ENCODE results near the gene PTCRA. TPM values are rescaled to one million over a fixed set of nuclear protein-coding genes. Genes with fewer than 3 reads are reported as not detected.

The PTCRA gene
- total RNA-seq, 1 donor from 2014 or later, result not detected

- no peak overlapping the region for H3K4me3 Mint-ChIP-seq
- ATAC-seq (ENCODE audit: low read depth) (no peak), DNase-seq (no peak)
- H3K36me3 Mint-ChIP-seq (ENCODE audit: low read depth), result peaks cover 15% of the 10 kb centered on the region
- TF ChIP-seq CTCF (IDR thresholded peaks at IDR 0.05), result no peak
- H3K4me1 Mint-ChIP-seq, result peaks cover 11% of the 10 kb centered on the region
- no peaks in the 10 kb centered on the region for H3K27me3 Mint-ChIP-seq
- no peak overlapping the region for H3K27ac Mint-ChIP-seq
- POLR2A ChIA-PET, result interaction anchor here (0.6 to 2.7 kb wide), 4 partner anchors 7 to 42 kb away, joined by 4 to 7 read pairs (median 4); partner anchors contain the start of genes PEX6 and PPP2R5D
- CTCF ChIA-PET, result no interaction called here
- intact Hi-C loops (cut with micrococcal nuclease), result no loop called here
- H3K9me3 Mint-ChIP-seq, result no peaks in the 10 kb centered on the region
Observed at GRCh38 chr6:42971746-42972327, 56.0 kb downstream of the PTCRA start.

GRCh38 chr6:42973926-42974325 is 58.1 kb downstream of the PTCRA start:
- POLR2A ChIA-PET, result interaction anchor here (0.5 to 1.2 kb wide), 4 partner anchors 42 to 631 kb away, joined by 3 to 10 read pairs (median 5); partner anchors contain the start of gene CNPY3
- H3K4me3 Mint-ChIP-seq, result no peak overlapping the region

GRCh38 chr6:42974919-42975505 is 59.2 kb downstream of the PTCRA start:
- H3K4me1 Mint-ChIP-seq, result peaks cover 34% of the 10 kb centered on the region
- H3K36me3 Mint-ChIP-seq (ENCODE audit: low read depth), result peaks cover 17% of the 10 kb centered on the region
- CTCF ChIA-PET, result no interaction called here
- no peak overlapping the region for H3K27ac Mint-ChIP-seq
- H3K9me3 Mint-ChIP-seq, result no peaks in the 10 kb centered on the region
- intact Hi-C loops (cut with micrococcal nuclease), result no loop called here
- TF ChIP-seq CTCF (IDR thresholded peaks at IDR 0.05), result no peak
- no peak for DNase-seq
- no peaks in the 10 kb centered on the region for H3K27me3 Mint-ChIP-seq
- no peak for ATAC-seq (ENCODE audit: low read depth)
- POLR2A ChIA-PET, result interaction anchor here (0.6 to 1.3 kb wide), 3 partner anchors 9 to 69 kb away, joined by 3 to 5 read pairs (median 4); partner anchors contain the start of genes CNPY3 and PPP2R5D
- H3K4me3 Mint-ChIP-seq, result no peak overlapping the region

More at GRCh38 chr6:42973926-42974325, 58.1 kb downstream of the PTCRA start:
- Mint-ChIP-seq H3K27me3 (no peaks in the 10 kb centered on the region), H3K27ac (no peak overlapping the region), H3K9me3 (no peaks in the 10 kb centered on the region), H3K36me3 (ENCODE audit: low read depth) (peaks cover 13% of the 10 kb centered on the region), H3K4me1 (peaks cover 23% of the 10 kb centered on the region)
- ATAC-seq (ENCODE audit: low read depth) (no peak), DNase-seq (no peak)
- TF ChIP-seq CTCF (IDR thresholded peaks at IDR 0.05), result no peak
- intact Hi-C loops (cut with micrococcal nuclease), result no loop called here
- CTCF ChIA-PET, result no interaction called here

Other genes starting within 250 kb of the PTCRA start
- gene PRPH2, start 193.5 kb upstream of the PTCRA start, total RNA-seq, result 0.07 TPM in 1 of 2 replicates, not detected in the other
- 41.5 and 41.7 TPM in 2 replicates for gene TBCC, start 169.9 kb upstream of the PTCRA start, total RNA-seq
- 25.2 and 25.5 TPM in 2 replicates for gene BICRAL, start 134.0 kb upstream of the PTCRA start, total RNA-seq
- gene RPL7L1, start 36.4 kb upstream of the PTCRA start, total RNA-seq, result 94.5 and 110 TPM in 2 replicates
- 120 and 121 TPM in 2 replicates for gene CNPY3, start 13.4 kb downstream of the PTCRA start, total RNA-seq
- 1.7 and 2.3 TPM in 2 replicates for gene GNMT, start 44.7 kb downstream of the PTCRA start, total RNA-seq
- gene PEX6, start 63.1 kb downstream of the PTCRA start, total RNA-seq, result 11.8 and 13.2 TPM in 2 replicates
- gene PPP2R5D, start 68.5 kb downstream of the PTCRA start, total RNA-seq, result 26.7 and 26.8 TPM in 2 replicates
- gene MEA1, start 97.9 kb downstream of the PTCRA start, total RNA-seq, result 44.4 and 48.3 TPM in 2 replicates
- gene KLHDC3, start 98.2 kb downstream of the PTCRA start, total RNA-seq, result 36.4 and 36.7 TPM in 2 replicates
- gene RRP36, start 105.6 kb downstream of the PTCRA start, total RNA-seq, result 51.7 and 53.9 TPM in 2 replicates
- gene CUL7, start 137.8 kb downstream of the PTCRA start, total RNA-seq, result 15.9 and 19.1 TPM in 2 replicates
- 43.9 and 47.8 TPM in 2 replicates for gene MRPL2, start 143.4 kb downstream of the PTCRA start, total RNA-seq
- gene KLC4, start 143.6 kb downstream of the PTCRA start, total RNA-seq, result 17.0 and 19.8 TPM in 2 replicates
- 0.66 and 0.82 TPM in 2 replicates for gene PTK7, start 160.3 kb downstream of the PTCRA start, total RNA-seq

Measured in activated B cell treated with CpG ODN at 0.5 μM for 24 hours (primary cell).